Loucy (cell line): ENCODE results near the gene CD72.

Experiments
- CTCF ChIP-seq: fragments of 200-600 bp; sonication (generic); conservative IDR thresholded peaks from 2 replicates; pipeline ENCODE4 v1.5.1; 2014; ENCODE audit warnings: mild to moderate bottlenecking, antibody characterized with exemption, low read length
- EZH2phosphoT487 ChIP-seq: fragments of 200-600 bp; IDR thresholded peaks from 2 replicates; pipeline ENCODE4 v1.6.1; 2018; ENCODE audit warnings: antibody characterized with exemption, mild to moderate bottlenecking, moderate library complexity, borderline replicate concordance

- no peak for TF ChIP-seq CTCF
- no peak for TF ChIP-seq EZH2phosphoT487
Observed at GRCh38 chr9:35605351-35606137, 12.7 kb downstream of the CD72 start.
